ENCODE data around the gene DTNA. TPM values are rescaled to one million over a fixed set of nuclear protein-coding genes. Genes with fewer than 3 reads are reported as not detected.
A peak's percentile ranks its signal among the peaks of the same experiment; 100 is the strongest.
"Not testable (repeated sequence)": the region's sequence is repeated elsewhere in the genome, so short reads cannot be mapped to it uniquely, and the experiment has no call there.

DTNA gene
- total RNA-seq, 5 donors from 2014 or later (not counting 1 experiment from before 2014, with no cell fraction given): 0.18 TPM; not detected in 4

- CTCF ChIA-PET: no interaction called here
- no peak for DNase-seq
- no peaks in the 10 kb centered on the region for H3K4me1 ChIP-seq (ENCODE audit: control insufficient read depth in 1 of 2, extremely low read depth in 1 of 2, insufficient read depth in 2 of 2, low read length in 2 of 2)
- Mint-ChIP-seq H3K27me3 (peaks cover 2 to 17% of the 10 kb centered on the region in 2 donors), H3K4me1 (no peaks in the 10 kb centered on the region), H3K4me3 (no peak overlapping the region), H3K36me3 (no peaks in the 10 kb centered on the region), H3K9me3 (no peaks in the 10 kb centered on the region), H3K27ac (no peak overlapping the region)
- no peaks in the 10 kb centered on the region for H3K9me3 ChIP-seq
- H3K4me3 ChIP-seq (ENCODE audit: control insufficient read depth in 1 of 2, extremely low read depth in 1 of 2, low read length in 1 of 2): no peak overlapping the region
- H3K27me3 ChIP-seq (replicated peaks in 1 of 2; ENCODE audit: control insufficient read depth in 2 of 2, extremely low read depth in 1 of 2, insufficient read depth in 2 of 2, low read length in 1 of 2): peaks cover 2 to 3% of the 10 kb centered on the region in 2 experiments
- H3K27ac ChIP-seq (ENCODE audit: low read length): no peak overlapping the region
- no peak for ATAC-seq (replicated peaks in 1 of 4)
- H3K36me3 ChIP-seq (ENCODE audit: control insufficient read depth in 2 of 2, extremely low read depth in 1 of 2, insufficient read depth in 1 of 2, low read length in 1 of 2): no peaks in the 10 kb centered on the region
- no CpG with 5 or more reads among the region's 1 CpG for WGBS (ENCODE audit: insufficient coverage)
- POLR2A ChIA-PET: no interaction called here
Observed at GRCh38 chr18:34718610-34719009, 8.5 kb downstream of the DTNA start.

GRCh38 chr18:34720220-34720619, 10.1 kb downstream of the DTNA start:
- no peak overlapping the region for H3K27ac Mint-ChIP-seq
- ATAC-seq (replicated peaks in 1 of 4): no peak
- Histone ChIP-seq H3K9me3 (no peaks in the 10 kb centered on the region), H3K27me3 (replicated peaks in 1 of 2; ENCODE audit: control insufficient read depth in 2 of 2, extremely low read depth in 1 of 2, insufficient read depth in 2 of 2, low read length in 1 of 2) (peaks cover 2 to 4% of the 10 kb centered on the region in 2 experiments), H3K27ac (ENCODE audit: low read length) (no peak overlapping the region), H3K4me1 (ENCODE audit: control insufficient read depth in 1 of 2, extremely low read depth in 1 of 2, insufficient read depth in 2 of 2, low read length in 2 of 2) (no peaks in the 10 kb centered on the region), H3K4me3 (ENCODE audit: control insufficient read depth in 1 of 2, extremely low read depth in 1 of 2, low read length in 1 of 2) (no peak overlapping the region), H3K36me3 (ENCODE audit: control insufficient read depth in 2 of 2, extremely low read depth in 1 of 2, insufficient read depth in 1 of 2, low read length in 1 of 2) (no peaks in the 10 kb centered on the region)
- DNase-seq: no peak
- POLR2A ChIA-PET: no interaction called here
- H3K27me3 Mint-ChIP-seq: peaks cover 2 to 17% of the 10 kb centered on the region in 2 donors
- no peaks in the 10 kb centered on the region for H3K36me3 Mint-ChIP-seq
- 100% methylated on average over 1 of the region's 1 CpG for WGBS (ENCODE audit: insufficient coverage)
- H3K9me3 Mint-ChIP-seq: peaks cover 0 to 4% (median 0%) of the 10 kb centered on the region in 3 donors
- H3K4me3 Mint-ChIP-seq: no peak overlapping the region
- H3K4me1 Mint-ChIP-seq: no peaks in the 10 kb centered on the region
- CTCF ChIA-PET: no interaction called here

GRCh38 chr18:34723143-34723542, 13.0 kb downstream of the DTNA start:
- Mint-ChIP-seq H3K27ac (no peak overlapping the region), H3K27me3 (peaks cover 2 to 13% of the 10 kb centered on the region in 2 donors), H3K4me1 (no peaks in the 10 kb centered on the region), H3K9me3 (peaks cover 0 to 4% (median 0%) of the 10 kb centered on the region in 3 donors), H3K36me3 (no peaks in the 10 kb centered on the region), H3K4me3 (no peak overlapping the region)
- Histone ChIP-seq H3K36me3 (ENCODE audit: control insufficient read depth in 2 of 2, extremely low read depth in 1 of 2, insufficient read depth in 1 of 2, low read length in 1 of 2) (no peaks in the 10 kb centered on the region), H3K9me3 (no peaks in the 10 kb centered on the region), H3K4me3 (ENCODE audit: control insufficient read depth in 1 of 2, extremely low read depth in 1 of 2, low read length in 1 of 2) (no peak overlapping the region), H3K27me3 (replicated peaks in 1 of 2; ENCODE audit: control insufficient read depth in 2 of 2, extremely low read depth in 1 of 2, insufficient read depth in 2 of 2, low read length in 1 of 2) (peaks cover 0 to 10% of the 10 kb centered on the region in 2 experiments), H3K4me1 (ENCODE audit: control insufficient read depth in 1 of 2, extremely low read depth in 1 of 2, insufficient read depth in 2 of 2, low read length in 2 of 2) (no peaks in the 10 kb centered on the region), H3K27ac (ENCODE audit: low read length) (no peak overlapping the region)
- ChIA-PET CTCF (no interaction called here), POLR2A (no interaction called here)
- no peak for DNase-seq
- WGBS (ENCODE audit: insufficient coverage): no CpG with 5 or more reads among the region's 3 CpGs
- no peak for ATAC-seq (replicated peaks in 1 of 4)

GRCh38 chr18:34725737-34726136, 15.6 kb downstream of the DTNA start:
- H3K9me3 ChIP-seq; H3K36me3 Mint-ChIP-seq; H3K4me1 Mint-ChIP-seq; H3K4me3 ChIP-seq (ENCODE audit: control insufficient read depth in 1 of 2, extremely low read depth in 1 of 2, low read length in 1 of 2); H3K4me3 Mint-ChIP-seq; CTCF ChIA-PET; H3K27me3 Mint-ChIP-seq; H3K4me1 ChIP-seq (ENCODE audit: control insufficient read depth in 1 of 2, extremely low read depth in 1 of 2, insufficient read depth in 2 of 2, low read length in 2 of 2); POLR2A ChIA-PET; H3K27ac Mint-ChIP-seq; DNase-seq; ATAC-seq (replicated peaks in 1 of 4); H3K27me3 ChIP-seq (replicated peaks in 1 of 2; ENCODE audit: control insufficient read depth in 2 of 2, extremely low read depth in 1 of 2, insufficient read depth in 2 of 2, low read length in 1 of 2); H3K27ac ChIP-seq (ENCODE audit: low read length); H3K9me3 Mint-ChIP-seq; H3K36me3 ChIP-seq (ENCODE audit: control insufficient read depth in 2 of 2, extremely low read depth in 1 of 2, insufficient read depth in 1 of 2, low read length in 1 of 2): not testable (repeated sequence)
- WGBS (ENCODE audit: insufficient coverage): no CpG with 5 or more reads among the region's 6 CpGs

GRCh38 chr18:34726286-34727004, 16.3 kb downstream of the DTNA start:
- Mint-ChIP-seq H3K27me3 (no peaks in the 10 kb centered on the region), H3K4me1 (peaks cover 0 to 5% (median 4%) of the 10 kb centered on the region in 3 donors), H3K9me3 (peaks cover 0 to 4% (median 0%) of the 10 kb centered on the region in 3 donors), H3K4me3 (no peak overlapping the region), H3K27ac (no peak overlapping the region), H3K36me3 (no peaks in the 10 kb centered on the region)
- H3K36me3 ChIP-seq (ENCODE audit: control insufficient read depth in 2 of 2, extremely low read depth in 1 of 2, insufficient read depth in 1 of 2, low read length in 1 of 2): no peaks in the 10 kb centered on the region
- DNase-seq (no peak), ATAC-seq (replicated peaks in 1 of 4) (no peak)
- WGBS (ENCODE audit: insufficient coverage): 67% methylated on average over 2 of the region's 5 CpGs
- no peaks in the 10 kb centered on the region for H3K9me3 ChIP-seq
- ChIA-PET CTCF (no interaction called here), POLR2A (no interaction called here)
- no peak overlapping the region for H3K27ac ChIP-seq (ENCODE audit: low read length)
- H3K4me3 ChIP-seq (ENCODE audit: control insufficient read depth in 1 of 2, extremely low read depth in 1 of 2, low read length in 1 of 2): no peak overlapping the region
- peaks cover 0 to 10% of the 10 kb centered on the region in 2 experiments for H3K27me3 ChIP-seq (replicated peaks in 1 of 2; ENCODE audit: control insufficient read depth in 2 of 2, extremely low read depth in 1 of 2, insufficient read depth in 2 of 2, low read length in 1 of 2)
- no peaks in the 10 kb centered on the region for H3K4me1 ChIP-seq (ENCODE audit: control insufficient read depth in 1 of 2, extremely low read depth in 1 of 2, insufficient read depth in 2 of 2, low read length in 2 of 2)

GRCh38 chr18:34729264-34729663, 19.2 kb downstream of the DTNA start:
- no peak overlapping the region for H3K27ac Mint-ChIP-seq
- Histone ChIP-seq H3K27me3 (replicated peaks in 1 of 2; ENCODE audit: control insufficient read depth in 2 of 2, extremely low read depth in 1 of 2, insufficient read depth in 2 of 2, low read length in 1 of 2) (peaks cover 0 to 6% of the 10 kb centered on the region in 2 experiments), H3K4me3 (ENCODE audit: control insufficient read depth in 1 of 2, extremely low read depth in 1 of 2, low read length in 1 of 2) (no peak overlapping the region), H3K9me3 (no peaks in the 10 kb centered on the region), H3K27ac (ENCODE audit: low read length) (no peak overlapping the region), H3K36me3 (ENCODE audit: control insufficient read depth in 2 of 2, extremely low read depth in 1 of 2, insufficient read depth in 1 of 2, low read length in 1 of 2) (no peaks in the 10 kb centered on the region), H3K4me1 (ENCODE audit: control insufficient read depth in 1 of 2, extremely low read depth in 1 of 2, insufficient read depth in 2 of 2, low read length in 2 of 2) (no peaks in the 10 kb centered on the region)
- WGBS (ENCODE audit: insufficient coverage): no CpG with 5 or more reads among the region's 2 CpGs
- peaks cover 0 to 4% (median 0%) of the 10 kb centered on the region in 3 donors for H3K9me3 Mint-ChIP-seq
- CTCF ChIA-PET: no interaction called here
- no peak overlapping the region for H3K4me3 Mint-ChIP-seq
- no peak for ATAC-seq (replicated peaks in 1 of 4)
- peaks cover 0 to 4% of the 10 kb centered on the region in 2 donors for H3K27me3 Mint-ChIP-seq
- DNase-seq: peak in 1 of 35 experiments; percentile 1
- no peaks in the 10 kb centered on the region for H3K36me3 Mint-ChIP-seq
- H3K4me1 Mint-ChIP-seq: peaks cover 0 to 5% (median 4%) of the 10 kb centered on the region in 3 donors
- POLR2A ChIA-PET: no interaction called here

Data from T-cell (primary cell).